Superior temporal gyrus (tissue), 1 donor: ENCODE results near the gene ENTPD8.
A peak's percentile ranks its signal among the peaks of the same experiment; 100 is the strongest.
"Not testable (repeated sequence)": the region's sequence is repeated elsewhere in the genome, so short reads cannot be mapped to it uniquely, and the experiment has no call there.

ENCODE experiments used
- DNase-seq: peaks from one replicate; pipeline ENCODE4 v3.0.0-alpha.2; 2016; ENCODE audit errors: extremely low spot score

ENTPD8 gene

GRCh38 chr9:137411645-137412380, 29.3 kb downstream of the ENTPD8 start:
- no peak for DNase-seq

- no peak for DNase-seq
Measured at GRCh38 chr9:137411260-137411644, 29.9 kb downstream of the ENTPD8 start.

GRCh38 chr9:137410891-137411249, 30.3 kb downstream of the ENTPD8 start:
- no peak for DNase-seq

- DNase-seq = not testable (repeated sequence)
Measured at GRCh38 chr9:137410236-137410890, 30.8 kb downstream of the ENTPD8 start.

- peak; percentile 38 for DNase-seq
Measured at GRCh38 chr9:137409515-137409914, 31.6 kb downstream of the ENTPD8 start.

GRCh38 chr9:137408651-137409405, 32.3 kb downstream of the ENTPD8 start:
- no peak for DNase-seq

GRCh38 chr9:137407590-137408300, 33.4 kb downstream of the ENTPD8 start:
- DNase-seq = no peak

- peak; percentile 63 for DNase-seq
Measured at GRCh38 chr9:137406876-137407589, 34.1 kb downstream of the ENTPD8 start.

- DNase-seq = no peak
Measured at GRCh38 chr9:137406085-137406760, 34.9 kb downstream of the ENTPD8 start.

- DNase-seq = no peak
Measured at GRCh38 chr9:137405677-137406081, 35.5 kb downstream of the ENTPD8 start.

- DNase-seq = no peak
Measured at GRCh38 chr9:137404961-137405567, 36.1 kb downstream of the ENTPD8 start.

- no peak for DNase-seq
Measured at GRCh38 chr9:137403269-137403668, 37.9 kb downstream of the ENTPD8 start.

GRCh38 chr9:137402746-137403145, 38.4 kb downstream of the ENTPD8 start:
- DNase-seq = no peak

- no peak for DNase-seq
Measured at GRCh38 chr9:137398561-137399468, 42.3 kb downstream of the ENTPD8 start.

GRCh38 chr9:137397675-137398423, 43.3 kb downstream of the ENTPD8 start:
- no peak for DNase-seq

- DNase-seq = no peak
Measured at GRCh38 chr9:137396634-137397367, 44.4 kb downstream of the ENTPD8 start.

- DNase-seq = no peak
Measured at GRCh38 chr9:137396227-137396626, 44.9 kb downstream of the ENTPD8 start.

GRCh38 chr9:137395666-137396010, 45.5 kb downstream of the ENTPD8 start:
- no peak for DNase-seq
